ENCODE data around the gene SNIP1. TPM values are rescaled to one million over a fixed set of nuclear protein-coding genes. Genes with fewer than 3 reads are reported as not detected.
"Not testable (repeated sequence)": the region's sequence is repeated elsewhere in the genome, so short reads cannot be mapped to it uniquely, and the experiment has no call there.

The SNIP1 gene
- total RNA-seq, 1 experiment from 2014 or later, result 15.1 TPM

GRCh38 chr1:37540036-37540785, 13.9 kb downstream of the SNIP1 start:
- no peak for DNase-seq
- Histone ChIP-seq H3K9me3 (ENCODE audit: control insufficient read depth, low read depth, low read length) (no peaks in the 10 kb centered on the region), H3K14ac (ENCODE audit: insufficient read depth, low read length) (no peak overlapping the region), H4K5ac (ENCODE audit: insufficient read length, low read depth, low read length) (no peak overlapping the region), H3K23ac (ENCODE audit: insufficient read length, low read depth, low read length) (no peak overlapping the region), H3K18ac (ENCODE audit: insufficient read length, low read depth, low read length) (no peak overlapping the region), H4K91ac (ENCODE audit: insufficient read length, low read depth, low read length) (no peak overlapping the region), H3K23me2 (ENCODE audit: insufficient read length, low read depth, low read length, poor library complexity, severe bottlenecking) (no peaks in the 10 kb centered on the region), H2BK12ac (ENCODE audit: insufficient read length, low read depth, low read length) (no peak overlapping the region), H2BK20ac (ENCODE audit: low read depth, low read length, poor library complexity, severe bottlenecking) (no peak overlapping the region), H3K79me2 (ENCODE audit: insufficient read depth, low read length) (no peaks in the 10 kb centered on the region), H3T11ph (ENCODE audit: low read length) (no peak overlapping the region), H3K4ac (ENCODE audit: low read depth, low read length) (no peak overlapping the region), H3K79me1 (ENCODE audit: insufficient read depth, low read depth, low read length, poor library complexity, severe bottlenecking) (no peaks in the 10 kb centered on the region), H3K4me2 (ENCODE audit: insufficient read depth, insufficient read length, low read length) (no peak overlapping the region), H2BK5ac (ENCODE audit: insufficient read length, low read length) (no peak overlapping the region), H2BK15ac (ENCODE audit: low read depth, low read length) (no peak overlapping the region), H2BK120ac (ENCODE audit: low read depth, low read length, poor library complexity, severe bottlenecking) (no peak overlapping the region), H4K8ac (replicated peaks; ENCODE audit: insufficient read length, low read depth, low read length) (no peak overlapping the region), H3K56ac (ENCODE audit: insufficient read length, low read depth, low read length) (no peak overlapping the region), H3K27me3 (ENCODE audit: insufficient read depth, low read length) (no peaks in the 10 kb centered on the region), H2AK5ac (ENCODE audit: insufficient read length, low read length) (no peak overlapping the region), H3K27ac (ENCODE audit: insufficient read length, low read depth, low read length) (no peak overlapping the region), H4K20me1 (ENCODE audit: control insufficient read depth, insufficient read depth, insufficient read length) (no peaks in the 10 kb centered on the region), H3K9ac (ENCODE audit: extremely low read depth, insufficient read length, low read length) (no peak overlapping the region), H2AFZ (ENCODE audit: low read length) (no peak overlapping the region), H3K4me1 (ENCODE audit: insufficient read depth, low read length) (no peaks in the 10 kb centered on the region)
- H3K27ac Mint-ChIP-seq, result no peak overlapping the region; a peak in 1 of 7 replicates
- H3K9me3 Mint-ChIP-seq, result no peaks in the 10 kb centered on the region
- no peak overlapping the region for H3K4me3 Mint-ChIP-seq
- no peaks in the 10 kb centered on the region for H3K4me1 Mint-ChIP-seq
- TF ChIP-seq CTCF (conservative IDR thresholded peaks at IDR 0.05), result no peak
- H3K36me3 Mint-ChIP-seq (ENCODE audit: insufficient read depth in 1 of 3, low read depth in 3 of 3), result peaks cover 29 to 70% (median 57%) of the 10 kb centered on the region in 3 experiments
- WGBS (ENCODE audit: extremely low coverage, insufficient read length, low lambda C conversion rate), result no CpG with 5 or more reads among the region's 30 CpGs
- no peaks in the 10 kb centered on the region for H3K27me3 Mint-ChIP-seq (ENCODE audit: low read depth)

- not testable (repeated sequence) for H2BK12ac ChIP-seq (ENCODE audit: insufficient read length, low read depth, low read length); H3K4me1 ChIP-seq (ENCODE audit: insufficient read depth, low read length); H3T11ph ChIP-seq (ENCODE audit: low read length); H3K27me3 ChIP-seq (ENCODE audit: insufficient read depth, low read length); H3K4me3 Mint-ChIP-seq; H2AFZ ChIP-seq (ENCODE audit: low read length); H3K27ac ChIP-seq (ENCODE audit: insufficient read length, low read depth, low read length); H3K27me3 Mint-ChIP-seq (ENCODE audit: low read depth); H4K5ac ChIP-seq (ENCODE audit: insufficient read length, low read depth, low read length); H2BK120ac ChIP-seq (ENCODE audit: low read depth, low read length, poor library complexity, severe bottlenecking); H2BK15ac ChIP-seq (ENCODE audit: low read depth, low read length); H3K23ac ChIP-seq (ENCODE audit: insufficient read length, low read depth, low read length); H2BK20ac ChIP-seq (ENCODE audit: low read depth, low read length, poor library complexity, severe bottlenecking); H3K23me2 ChIP-seq (ENCODE audit: insufficient read length, low read depth, low read length, poor library complexity, severe bottlenecking); DNase-seq; H3K79me2 ChIP-seq (ENCODE audit: insufficient read depth, low read length); H3K56ac ChIP-seq (ENCODE audit: insufficient read length, low read depth, low read length); H3K9me3 ChIP-seq (ENCODE audit: control insufficient read depth, low read depth, low read length); H2BK5ac ChIP-seq (ENCODE audit: insufficient read length, low read length); H3K9ac ChIP-seq (ENCODE audit: extremely low read depth, insufficient read length, low read length); H3K4me2 ChIP-seq (ENCODE audit: insufficient read depth, insufficient read length, low read length); H3K27ac Mint-ChIP-seq; H3K18ac ChIP-seq (ENCODE audit: insufficient read length, low read depth, low read length); H2AK5ac ChIP-seq (ENCODE audit: insufficient read length, low read length); H4K8ac ChIP-seq (replicated peaks; ENCODE audit: insufficient read length, low read depth, low read length); H3K4ac ChIP-seq (ENCODE audit: low read depth, low read length); H3K9me3 Mint-ChIP-seq; H3K4me1 Mint-ChIP-seq; H3K79me1 ChIP-seq (ENCODE audit: insufficient read depth, low read depth, low read length, poor library complexity, severe bottlenecking); H4K20me1 ChIP-seq (ENCODE audit: control insufficient read depth, insufficient read depth, insufficient read length); H4K91ac ChIP-seq (ENCODE audit: insufficient read length, low read depth, low read length); H3K14ac ChIP-seq (ENCODE audit: insufficient read depth, low read length)
- WGBS (ENCODE audit: extremely low coverage, insufficient read length, low lambda C conversion rate), result no CpG with 5 or more reads among the region's 10 CpGs
- H3K36me3 Mint-ChIP-seq (ENCODE audit: insufficient read depth in 1 of 3, low read depth in 3 of 3), result peaks cover 23 to 67% (median 49%) of the 10 kb centered on the region in 3 experiments
Measured at GRCh38 chr1:37539154-37539553, 14.9 kb downstream of the SNIP1 start.

All from H9 (cell line).